NCI-H2029 treated with DMSO at 0.1 percent for 48 hours (cell line): ENCODE measurements around the gene CRTC1.
"Not testable (repeated sequence)": the region's sequence is repeated elsewhere in the genome, so short reads cannot be mapped to it uniquely, and the experiment has no call there.

Experiments
- DNase-seq: peaks from one replicate; lab custom pipeline; 2025; lab: John Stamatoyannopoulos, UW

The CRTC1 gene

GRCh38 chr19:18669883-18670282 lies 13.6 kb upstream of the CRTC1 start:
- DNase-seq, result no peak

- DNase-seq, result no peak
These were observed 13.2 kb upstream of the CRTC1 start for GRCh38 chr19:18670312-18670711.

GRCh38 chr19:18671303-18672043 lies 12.0 kb upstream of the CRTC1 start:
- no peak for DNase-seq

DNA sequence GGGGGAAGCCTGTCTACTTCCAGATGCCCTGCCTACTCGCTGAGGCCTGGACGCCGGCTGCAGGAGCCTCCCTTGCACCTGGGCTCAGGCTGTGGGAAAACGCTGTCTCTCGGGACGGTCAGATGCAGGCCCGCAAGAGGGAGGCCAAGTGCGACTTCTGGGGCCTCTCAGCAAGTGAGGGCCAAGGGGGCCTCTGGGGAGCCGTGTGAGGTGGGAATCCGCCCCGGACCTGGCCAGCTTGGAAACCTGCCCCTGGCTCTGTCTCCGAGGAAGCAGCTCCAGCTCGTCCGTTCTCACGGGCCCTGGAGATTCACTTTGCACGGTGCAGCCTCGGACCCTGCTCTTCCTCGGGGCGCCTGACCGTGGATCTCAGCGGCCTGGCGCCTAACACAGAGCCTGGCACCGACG lies 11.4 kb upstream of the CRTC1 start:
- no peak for DNase-seq

DNA sequence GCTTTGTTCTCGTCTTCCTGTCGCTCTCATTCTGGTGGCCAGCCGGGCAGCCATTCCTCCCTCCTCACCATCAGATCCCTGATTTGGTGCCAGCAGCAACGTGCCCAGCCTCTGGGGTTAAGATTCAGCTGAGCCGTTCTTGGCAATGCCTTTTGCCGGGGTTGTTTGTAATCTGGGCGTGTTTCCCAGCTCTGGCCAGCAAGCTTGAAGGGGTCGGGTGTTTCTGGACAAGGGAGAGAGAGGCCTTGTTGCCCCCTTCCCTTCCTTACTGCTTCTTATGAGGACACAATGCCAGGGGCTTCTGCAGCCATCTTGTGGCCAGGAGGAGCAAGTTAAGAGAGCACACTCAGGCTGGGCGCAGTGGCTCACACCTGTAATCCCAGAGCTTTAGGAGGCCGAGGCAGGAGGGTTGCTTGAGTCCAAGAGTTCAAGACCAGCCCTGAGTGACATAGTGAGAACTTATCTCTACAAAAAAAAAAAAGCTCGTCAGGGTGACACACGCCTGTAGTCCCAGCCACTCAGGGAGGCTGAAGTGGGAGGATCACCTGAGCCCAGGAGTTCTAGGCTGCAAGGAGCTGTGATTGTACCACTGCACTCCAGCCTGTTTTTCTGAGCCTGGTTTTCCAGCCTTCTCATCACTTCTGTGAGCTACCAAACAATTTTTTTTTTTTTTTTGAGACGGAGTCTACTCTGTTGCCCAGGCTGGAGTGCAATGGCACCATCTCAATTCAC lies 10.7 kb upstream of the CRTC1 start:
- DNase-seq, result no peak

- peak; percentile 47 for DNase-seq
These were observed 8.9 kb upstream of the CRTC1 start for GRCh38 chr19:18674616-18675015.

- DNase-seq, result no peak
These were observed 7.7 kb upstream of the CRTC1 start for GRCh38 chr19:18675779-18676178.

DNA sequence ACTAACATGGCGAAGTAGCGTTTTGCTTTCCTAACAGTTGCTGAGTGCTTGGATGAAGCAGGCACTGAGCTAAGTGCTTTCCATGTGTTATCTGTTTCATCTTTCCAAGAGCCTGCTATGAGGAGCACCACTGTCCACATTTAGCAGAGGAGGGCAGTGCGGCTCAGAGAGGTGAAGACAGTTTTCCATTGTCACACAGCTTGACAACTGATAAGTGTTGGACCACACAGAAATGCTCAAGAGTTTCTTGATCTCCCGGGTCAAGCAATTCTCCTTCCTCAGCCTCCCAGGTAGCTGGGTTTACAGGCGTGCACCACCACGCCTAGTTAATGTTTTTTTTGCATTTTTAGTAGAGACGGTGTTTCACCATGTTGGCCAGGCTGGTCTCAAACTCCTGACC lies 6.8 kb upstream of the CRTC1 start:
- no peak for DNase-seq

GRCh38 chr19:18677156-18677555 lies 6.3 kb upstream of the CRTC1 start:
- DNase-seq, result no peak

- DNase-seq, result not testable (repeated sequence)
These were observed 3.3 kb upstream of the CRTC1 start for GRCh38 chr19:18680148-18680547.

DNA sequence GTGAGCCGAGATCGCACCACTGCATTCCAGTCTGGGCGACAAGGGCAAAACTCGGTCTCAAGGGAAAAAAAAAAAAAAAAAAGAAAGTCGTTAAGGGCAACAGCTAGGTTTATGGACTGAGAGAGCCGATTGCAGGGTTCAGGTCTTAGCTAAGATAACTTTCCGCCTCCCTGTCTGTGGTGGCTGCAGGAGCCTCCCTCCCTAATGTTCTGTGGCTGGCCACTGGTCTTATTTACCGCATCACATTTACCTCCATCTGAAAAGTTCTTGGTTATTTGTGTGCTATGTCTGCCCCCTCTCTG lies 722 bp upstream of the CRTC1 start:
- DNase-seq, result no peak

GRCh38 chr19:18683958-18684641 lies 620 bp downstream of the CRTC1 start:
- no peak for DNase-seq

- no peak for DNase-seq
These were observed 1.1 kb downstream of the CRTC1 start for GRCh38 chr19:18684642-18684993.

GRCh38 chr19:18685597-18686190 lies 2.2 kb downstream of the CRTC1 start:
- no peak for DNase-seq

GRCh38 chr19:18687740-18688465 lies 4.4 kb downstream of the CRTC1 start:
- DNase-seq, result no peak

DNA sequence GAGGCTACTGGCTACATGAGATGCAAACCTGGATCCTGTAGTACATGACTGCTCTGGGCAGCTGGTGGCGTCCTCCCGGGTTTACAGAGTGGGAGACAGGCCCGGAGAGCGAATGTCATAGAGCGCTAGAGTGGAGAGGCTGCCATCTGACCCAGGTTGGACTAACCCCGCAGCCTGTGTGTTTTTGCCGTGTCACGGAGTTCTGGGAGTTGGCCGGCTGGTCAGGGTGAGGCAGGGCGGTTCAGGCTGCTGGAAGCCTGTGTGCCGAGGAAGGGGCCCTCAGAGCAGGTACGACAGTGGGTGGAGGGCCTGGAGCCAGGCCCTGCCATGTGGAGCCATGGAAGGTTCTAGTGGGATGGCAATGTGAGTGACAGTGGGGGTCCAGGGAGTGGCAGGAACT lies 12.5 kb downstream of the CRTC1 start:
- peak; percentile 24 for DNase-seq

- DNase-seq, result peak; percentile 55
These were observed 14.2 kb downstream of the CRTC1 start for GRCh38 chr19:18697680-18698079.

DNA sequence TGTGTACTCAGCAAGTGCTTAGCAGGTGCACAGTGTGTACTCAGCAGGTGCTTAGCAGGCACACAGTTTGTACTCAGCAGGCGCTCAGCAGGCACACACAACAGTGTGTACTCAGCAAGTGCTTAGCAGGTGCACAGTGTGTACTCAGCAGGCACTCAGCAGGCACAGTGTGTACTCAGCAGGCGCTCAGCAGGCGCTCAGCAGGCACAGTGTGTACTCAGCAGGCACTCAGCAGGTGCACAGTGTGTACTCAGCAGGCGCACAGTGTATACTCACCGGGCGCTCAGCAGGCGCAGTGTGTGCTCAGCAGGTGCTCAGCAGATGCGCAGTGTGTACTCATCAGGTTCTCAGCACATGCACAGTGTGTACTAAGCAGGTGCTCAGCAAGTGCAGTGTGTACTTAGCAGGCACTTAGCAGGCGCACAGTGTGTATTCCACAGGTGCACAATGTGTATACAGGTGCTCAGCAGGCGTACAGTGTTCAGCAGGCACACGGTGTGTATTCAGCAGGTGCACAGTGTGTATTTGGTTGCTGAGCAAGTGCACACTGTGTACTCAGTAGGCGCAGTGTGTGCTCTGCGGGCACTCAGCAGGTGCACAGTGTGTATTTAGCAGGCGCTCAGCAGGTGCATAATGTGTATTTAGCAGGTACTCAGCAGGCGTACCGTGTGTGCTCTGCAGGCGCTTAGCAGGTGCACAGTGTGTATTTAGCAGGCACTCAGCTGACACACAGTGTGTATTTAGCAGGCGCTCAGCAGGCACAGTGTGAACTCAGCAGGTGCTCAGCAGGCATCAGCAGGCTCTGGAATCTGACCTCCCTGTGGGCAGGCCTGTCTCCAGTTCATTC lies 15.1 kb downstream of the CRTC1 start:
- no peak for DNase-seq

DNA sequence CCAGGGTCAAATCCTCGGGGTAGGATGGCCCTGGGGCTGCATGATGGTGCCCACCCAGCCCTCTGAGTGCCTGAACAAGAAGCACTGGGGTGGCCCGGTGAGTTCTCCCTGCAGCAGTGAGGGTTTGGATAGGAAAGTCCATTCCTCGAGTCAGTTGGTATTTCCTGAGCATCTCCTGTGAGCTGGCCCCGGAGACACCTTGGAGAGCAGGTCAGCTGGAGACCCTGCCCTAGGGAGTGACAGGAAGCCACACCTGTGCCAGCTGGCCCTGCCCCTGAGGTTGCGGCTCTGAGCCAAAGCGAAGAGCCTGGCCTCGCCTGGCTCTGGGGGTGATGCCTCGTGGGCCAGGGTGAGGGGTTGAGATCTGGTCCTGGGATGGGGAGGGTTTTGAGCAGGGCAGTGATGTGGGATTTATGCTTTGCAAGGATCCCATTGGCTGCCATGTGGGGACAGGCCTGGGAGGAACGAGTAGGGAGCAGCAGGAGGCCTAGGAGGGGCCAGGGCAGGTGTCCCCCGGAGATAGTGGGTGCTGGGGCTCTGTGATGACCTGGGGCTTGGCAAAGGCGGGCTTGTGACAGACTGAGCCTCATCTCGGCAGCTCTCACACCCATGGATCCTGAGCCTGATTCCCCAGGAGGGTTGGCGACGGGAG lies 16.0 kb downstream of the CRTC1 start:
- DNase-seq, result no peak

GRCh38 chr19:18700501-18701249 lies 17.2 kb downstream of the CRTC1 start:
- peak; percentile 55 for DNase-seq
